ENCODE results near the gene REST.

Gene REST

DNA sequence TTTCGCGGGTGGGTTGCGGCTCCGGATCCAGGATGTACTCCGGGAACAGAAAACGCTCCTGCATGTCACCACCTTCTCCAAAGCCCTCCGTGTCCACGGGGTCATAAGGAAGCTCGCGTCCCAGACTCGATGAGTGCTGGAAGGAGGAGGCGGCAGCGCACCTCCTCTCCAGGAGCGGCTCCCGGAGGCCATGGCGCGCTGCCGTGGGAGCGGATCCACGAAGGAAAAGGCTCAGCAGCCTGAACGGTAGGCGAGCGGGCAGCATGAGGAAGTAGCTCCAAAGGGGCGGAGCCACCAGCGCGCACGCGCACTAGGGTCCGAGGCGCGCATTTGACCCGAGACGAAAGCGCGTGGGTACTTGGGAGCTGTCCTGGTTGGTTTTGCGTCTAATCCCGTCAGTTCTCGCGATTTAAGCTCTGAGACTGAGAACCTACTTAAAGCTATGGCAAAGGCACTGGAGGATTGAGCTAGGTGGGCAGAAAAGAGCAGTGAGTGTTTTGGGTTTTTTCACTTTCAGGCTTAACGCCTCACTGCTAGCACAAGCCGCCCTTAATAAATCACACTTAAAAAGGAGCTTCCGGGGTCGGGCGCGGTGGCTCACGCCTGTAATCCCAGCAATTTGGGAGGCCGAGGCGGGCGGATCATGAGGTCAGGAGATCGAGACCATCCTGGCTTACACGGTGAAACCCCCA lies 69.8 kb downstream of the REST start, which contains the start of gene NOA1:
Gene NOA1 (minus strand): TSS at position 286 of the 692 bp plus-strand sequence. CDS start 21 bp downstream, at position 265.
- peak; percentile 86 for DNase-seq (ENCODE audit: low spot score)

DNA sequence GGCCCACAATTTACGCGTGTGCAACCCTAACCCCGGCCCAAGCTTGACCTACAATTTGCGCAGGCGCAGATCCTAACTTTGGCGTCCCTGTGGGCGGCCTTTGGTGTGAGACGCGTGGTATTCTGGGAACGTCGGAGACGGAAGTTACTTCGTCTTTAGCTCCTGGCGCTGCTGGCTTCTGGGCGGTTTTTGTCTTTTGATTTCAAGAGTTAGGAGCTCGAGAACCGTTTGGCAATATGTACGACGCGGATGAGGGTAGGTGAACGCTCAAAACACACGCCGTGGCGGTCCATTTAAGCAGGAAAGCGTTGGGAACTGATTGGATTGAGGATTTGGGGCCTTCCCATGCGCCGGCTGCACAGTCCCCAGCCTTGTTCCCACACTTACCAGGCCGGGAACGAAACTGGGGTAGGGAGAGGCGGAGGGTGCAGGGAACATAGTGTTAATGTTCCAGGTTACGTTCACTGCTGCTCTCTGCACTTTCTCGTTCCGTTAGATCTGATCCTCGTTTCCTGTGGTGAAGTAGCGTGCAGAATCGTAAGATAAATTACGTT lies 71.1 kb downstream of the REST start, which contains the start of gene POLR2B:
Gene POLR2B (plus strand): TSS at position 147 of the 554 bp plus-strand sequence. CDS start 90 bp downstream, at position 237.
- peak; percentile 84 for DNase-seq (ENCODE audit: low spot score)

DNA sequence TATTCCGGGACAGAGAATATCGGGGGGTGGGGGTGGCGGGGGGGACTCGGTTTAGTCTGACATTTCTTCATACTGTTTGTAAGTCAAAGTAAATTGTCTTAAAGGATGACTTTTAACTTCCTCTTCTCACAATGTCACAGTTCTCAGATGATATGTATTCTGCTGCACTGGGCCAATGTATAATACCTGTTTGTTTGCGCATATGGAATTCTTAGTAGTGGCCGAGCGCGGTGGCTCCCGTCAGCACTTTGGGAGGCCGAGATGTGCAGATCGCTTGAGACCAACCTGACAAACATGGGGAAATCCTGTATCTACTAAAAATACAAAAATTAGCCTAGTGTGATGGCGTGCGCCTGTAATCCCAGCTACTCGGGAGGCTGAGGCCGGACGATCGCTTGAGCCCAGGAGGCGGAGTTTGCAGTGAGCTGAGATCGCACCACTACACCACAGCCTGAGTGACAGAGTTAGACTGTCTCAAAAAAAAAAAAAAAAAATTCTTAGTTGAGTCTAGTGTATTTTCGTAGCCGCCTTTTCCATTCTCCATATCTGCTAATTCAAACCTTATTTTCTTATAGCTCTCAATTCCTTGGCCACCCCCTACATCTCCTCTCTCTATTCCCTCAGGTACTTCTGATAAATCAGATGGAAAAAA lies 71.8 kb downstream of the REST start:
- no peak for DNase-seq (ENCODE audit: low spot score)

DNA sequence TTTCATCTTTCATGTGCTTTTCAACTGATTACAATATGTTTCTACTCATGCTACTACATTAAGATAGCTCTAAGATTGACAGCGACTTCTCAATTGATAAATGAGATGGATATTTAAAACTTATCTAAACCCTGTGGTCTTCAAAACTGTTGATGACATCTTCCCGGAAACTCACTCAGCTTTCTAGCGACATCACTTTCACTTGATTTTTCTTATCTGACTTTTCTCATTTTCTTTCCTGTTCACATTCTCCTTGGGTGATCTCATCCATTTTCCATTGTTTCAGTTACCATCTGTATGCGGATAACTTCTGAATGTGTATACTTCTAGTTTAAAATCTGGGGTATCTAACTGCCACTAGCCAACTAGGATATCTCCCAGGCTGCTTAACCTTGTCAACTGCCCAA lies 74.1 kb downstream of the REST start:
- no peak for DNase-seq (ENCODE audit: low spot score)

DNA sequence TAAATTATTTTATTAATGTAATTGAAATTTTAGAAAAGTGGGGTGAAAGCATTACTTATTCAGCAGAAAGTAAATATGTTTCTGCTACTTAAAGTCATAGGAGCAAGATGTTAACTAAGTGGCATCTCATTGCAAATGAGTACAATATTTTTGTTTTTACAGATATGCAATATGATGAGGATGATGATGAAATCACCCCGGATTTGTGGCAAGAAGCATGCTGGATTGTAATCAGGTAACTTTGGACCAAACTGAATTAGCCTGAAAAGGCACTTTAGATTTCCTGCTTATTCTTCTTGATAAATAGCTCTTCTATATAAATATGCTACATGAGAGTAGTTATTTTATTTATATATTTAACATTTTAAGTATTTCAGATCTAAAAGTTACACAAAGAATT lies 78.5 kb downstream of the REST start:
- no peak for DNase-seq (ENCODE audit: low spot score)

DNA sequence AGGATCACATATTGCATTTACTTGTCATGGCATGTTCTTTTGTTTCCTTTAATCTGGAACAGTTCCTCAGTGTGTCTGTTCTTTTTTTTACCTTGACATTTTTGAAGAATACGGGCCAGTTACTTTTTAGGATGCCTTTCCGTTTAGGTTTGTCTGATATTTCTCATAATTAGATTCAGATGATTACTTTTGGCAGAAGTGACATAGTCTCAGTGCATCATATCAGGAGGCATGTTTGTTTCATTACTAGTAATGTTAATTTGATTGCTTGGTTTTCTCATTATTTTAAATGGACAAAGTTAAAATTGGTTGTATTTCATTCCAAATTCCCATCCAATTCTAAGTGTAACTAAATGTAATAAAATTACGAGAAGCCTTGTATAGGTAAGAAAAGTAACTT lies 79.3 kb downstream of the REST start:
- DNase-seq (ENCODE audit: low spot score) = no peak

DNA sequence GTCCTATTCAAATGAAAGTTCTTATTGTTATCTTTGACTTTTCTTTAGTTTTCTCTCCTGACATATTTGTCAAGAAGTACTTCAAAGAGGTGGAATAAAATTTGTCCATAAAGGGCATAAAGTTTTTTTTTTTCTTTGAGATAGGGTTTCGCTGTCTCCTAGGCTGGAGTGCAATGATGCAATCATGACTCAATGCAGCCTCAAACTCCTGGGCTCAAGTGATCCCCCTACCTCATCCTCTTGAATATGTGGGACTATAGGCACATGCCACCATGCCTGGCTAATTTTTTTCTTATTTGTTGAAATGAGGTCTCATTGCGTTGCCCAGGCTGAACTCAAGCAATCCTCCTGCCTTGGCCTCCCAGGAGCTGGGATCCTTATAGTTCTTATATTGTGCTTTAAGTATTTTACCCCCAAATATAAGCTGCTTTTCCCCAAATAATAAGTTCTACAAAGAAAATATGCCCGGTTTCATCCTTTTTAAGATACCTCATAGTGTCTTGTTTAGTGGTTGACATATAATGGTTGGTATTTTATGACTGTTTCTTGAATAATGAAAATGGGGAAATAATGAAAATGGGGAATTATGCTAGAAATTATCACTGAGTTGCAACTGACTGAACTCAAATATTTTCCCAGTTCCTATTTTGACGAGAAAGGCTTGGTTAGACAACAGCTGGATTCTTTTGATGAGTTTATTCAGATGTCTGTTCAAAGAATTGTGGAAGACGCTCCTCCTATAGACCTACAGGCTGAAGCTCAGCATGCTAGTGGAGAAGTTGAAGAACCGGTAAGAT lies 82.6 kb downstream of the REST start:
- DNase-seq (ENCODE audit: low spot score) = no peak

DNA sequence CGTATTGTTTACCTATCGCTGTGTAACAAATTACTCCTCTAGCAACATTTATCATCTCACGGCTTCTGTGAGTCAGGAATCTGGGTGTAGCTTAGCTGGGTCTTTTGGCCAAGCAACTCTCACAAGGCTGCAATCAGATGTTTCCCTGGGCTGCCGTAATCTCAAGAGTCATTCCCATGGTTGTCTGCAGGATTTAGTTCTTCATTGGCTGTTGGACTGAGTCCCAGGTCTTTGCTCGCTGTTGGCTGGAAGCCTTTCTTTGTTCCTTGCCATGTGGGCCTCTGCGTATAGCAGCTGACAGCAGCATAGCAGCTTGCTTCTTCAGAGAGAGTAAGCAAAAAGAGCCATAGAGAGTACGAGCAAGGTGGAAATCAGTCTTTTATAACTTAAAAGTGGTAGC lies 87.8 kb downstream of the REST start:
- no peak for DNase-seq (ENCODE audit: low spot score)

DNA sequence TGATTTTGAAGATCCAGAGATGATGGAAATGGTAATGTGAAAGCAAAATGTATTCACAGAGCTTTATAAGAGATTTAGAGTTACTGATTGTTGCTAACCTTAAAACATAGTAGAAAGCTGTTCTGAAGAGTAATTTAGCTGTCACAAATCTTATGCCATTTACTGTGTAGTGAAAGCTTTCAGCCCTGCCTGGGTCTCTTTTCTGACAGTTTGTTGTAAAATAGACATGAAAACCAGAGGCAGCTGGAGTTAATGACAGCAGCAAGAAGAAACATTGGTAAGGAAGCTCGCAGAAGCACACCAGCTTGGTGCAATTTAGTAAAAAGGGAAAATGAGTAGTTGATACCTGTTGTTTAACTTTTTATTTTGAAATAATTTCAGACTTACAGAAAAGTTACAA lies 92.1 kb downstream of the REST start:
- no peak for DNase-seq (ENCODE audit: low spot score)

DNA sequence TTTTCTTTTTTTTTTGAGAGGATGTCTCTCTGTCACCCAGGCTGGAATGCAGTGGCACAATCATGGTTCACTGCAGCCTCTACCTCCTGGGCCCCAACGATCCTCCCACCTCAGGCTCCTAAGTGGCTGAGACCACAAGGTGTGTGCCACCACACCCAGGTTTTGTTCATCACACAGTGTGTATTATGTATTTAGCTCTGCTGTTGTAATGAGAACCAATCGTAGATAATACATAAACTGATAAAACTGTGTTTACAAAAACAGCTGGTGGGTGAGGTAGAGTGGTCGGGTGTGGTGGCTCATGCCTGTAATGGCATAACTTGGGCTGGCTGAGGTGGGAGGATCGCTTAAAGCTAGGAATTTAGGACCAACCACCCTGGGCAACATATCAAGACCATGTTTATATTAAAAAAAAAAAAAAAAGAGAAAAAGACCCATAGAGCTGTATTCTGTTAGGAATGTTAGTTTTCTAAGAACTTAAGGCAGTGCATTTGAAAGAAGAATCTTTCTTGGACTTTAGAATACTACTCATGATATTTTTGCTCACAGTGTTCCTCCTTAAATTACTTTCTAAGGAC lies 105.9 kb downstream of the REST start:
- DNase-seq (ENCODE audit: low spot score) = no peak

All from HuH-7 (cell line).